NB4 (cell line): ENCODE data around the gene LRRC2.

Source experiments
- CTCF ChIP-seq: IDR thresholded peaks from one replicate; pipeline ENCODE4 v1.5.1; 2012; ENCODE audit warnings: low read depth, low read length
- MAX ChIP-seq: IDR thresholded peaks from 2 replicates; pipeline ENCODE4 v1.6.1; 2011; ENCODE audit warnings: low read depth, low read length
- POLR2A ChIP-seq: IDR thresholded peaks from 2 replicates; pipeline ENCODE4 v1.6.1; 2011; ENCODE audit warnings: mild to moderate bottlenecking; ENCODE audit not compliant: insufficient read length; ENCODE audit errors: extremely low read depth

GRCh38 chr3:46471371-46471914, 94.7 kb downstream of the LRRC2 start:
- TF ChIP-seq CTCF (no peak), MAX (no peak), POLR2A (no peak)
